HG03280 (cell line): ENCODE data around the gene ASCC1.
"Not testable (repeated sequence)": the region's sequence is repeated elsewhere in the genome, so short reads cannot be mapped to it uniquely, and the experiment has no call there.

Experiments used
- ATAC-seq: cut with Tn5 transposase; IDR thresholded peaks from one replicate; pipeline ENCODE4 v1.9.1; 2021; ENCODE audit warnings: mild to moderate bottlenecking, moderate library complexity; ENCODE audit not compliant: unreplicated experiment

ASCC1 gene

DNA sequence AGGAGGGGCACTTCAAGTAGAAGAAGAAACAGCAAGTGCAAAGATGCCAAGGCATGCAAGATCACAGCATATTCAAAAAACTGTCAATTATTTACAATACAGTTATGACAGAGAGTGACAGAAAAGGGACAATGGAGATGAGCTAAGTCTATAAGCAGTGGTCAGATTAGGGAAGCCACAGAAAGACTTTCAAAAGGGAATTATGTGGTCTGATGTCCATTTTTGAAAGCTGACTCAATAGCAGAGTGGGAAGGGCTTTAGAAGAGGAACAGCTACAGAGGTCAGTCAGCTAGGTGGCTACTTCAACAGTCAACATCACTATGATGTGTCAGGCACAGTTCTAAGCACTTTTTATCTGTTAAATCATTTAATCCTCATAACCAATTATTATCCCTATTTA, 82.6 kb downstream of the ASCC1 start:
- no peak for ATAC-seq

DNA sequence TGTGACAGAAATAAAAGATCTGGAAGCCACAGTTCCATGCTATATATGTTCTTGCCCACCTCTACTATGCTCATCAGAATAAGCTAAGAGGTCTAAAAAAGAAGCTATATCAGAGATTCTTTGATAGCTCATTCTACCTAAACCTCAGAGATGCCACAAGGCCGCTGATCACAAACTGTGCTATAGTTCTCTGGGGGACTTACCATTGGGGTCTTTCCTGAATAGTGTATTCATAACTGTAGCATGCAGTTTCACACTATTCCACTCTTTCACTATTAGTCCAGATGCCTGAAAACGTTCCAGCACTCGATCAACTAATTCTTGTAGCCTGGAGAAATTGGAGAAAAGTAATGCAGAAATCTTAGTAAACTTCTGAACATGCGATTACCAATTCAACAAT, 83.2 kb downstream of the ASCC1 start:
- ATAC-seq, result no peak

DNA sequence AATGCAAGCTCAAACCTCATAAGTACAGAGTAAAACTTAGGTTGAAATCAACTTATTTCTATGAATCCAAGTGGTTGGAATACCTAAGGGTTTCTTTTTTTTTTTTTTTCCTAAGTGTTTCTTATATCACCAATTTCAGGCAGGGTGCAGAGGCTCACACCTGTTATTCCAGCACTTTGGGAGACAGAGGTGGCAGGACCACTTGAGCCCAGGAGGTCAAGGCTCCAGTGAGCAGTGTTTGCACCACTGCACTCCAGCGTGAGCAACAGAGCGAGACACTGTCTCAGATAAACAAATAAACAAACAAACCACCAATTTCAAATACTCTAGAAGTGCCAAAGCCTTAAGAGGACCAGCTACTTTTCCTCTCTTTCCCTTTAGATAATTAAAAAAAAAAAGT, 88.5 kb downstream of the ASCC1 start:
- no peak for ATAC-seq

DNA sequence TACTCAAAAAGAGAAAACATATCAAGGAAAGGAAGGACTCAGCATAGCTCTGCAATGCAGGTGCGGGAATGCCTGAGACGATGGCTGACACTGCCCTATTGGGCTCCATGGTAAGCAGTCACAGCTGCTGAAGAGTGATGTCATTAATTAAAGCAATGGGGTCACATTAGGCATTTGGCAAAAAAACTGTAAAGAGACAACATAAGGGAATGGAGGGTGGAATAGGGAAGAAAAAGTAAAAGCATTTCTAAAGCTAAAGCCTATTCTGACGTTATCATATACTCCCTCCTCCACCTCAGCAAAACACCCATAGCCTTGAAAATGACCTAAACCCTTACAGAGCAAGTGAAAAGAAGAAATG, 89.2 kb downstream of the ASCC1 start:
- no peak for ATAC-seq

DNA sequence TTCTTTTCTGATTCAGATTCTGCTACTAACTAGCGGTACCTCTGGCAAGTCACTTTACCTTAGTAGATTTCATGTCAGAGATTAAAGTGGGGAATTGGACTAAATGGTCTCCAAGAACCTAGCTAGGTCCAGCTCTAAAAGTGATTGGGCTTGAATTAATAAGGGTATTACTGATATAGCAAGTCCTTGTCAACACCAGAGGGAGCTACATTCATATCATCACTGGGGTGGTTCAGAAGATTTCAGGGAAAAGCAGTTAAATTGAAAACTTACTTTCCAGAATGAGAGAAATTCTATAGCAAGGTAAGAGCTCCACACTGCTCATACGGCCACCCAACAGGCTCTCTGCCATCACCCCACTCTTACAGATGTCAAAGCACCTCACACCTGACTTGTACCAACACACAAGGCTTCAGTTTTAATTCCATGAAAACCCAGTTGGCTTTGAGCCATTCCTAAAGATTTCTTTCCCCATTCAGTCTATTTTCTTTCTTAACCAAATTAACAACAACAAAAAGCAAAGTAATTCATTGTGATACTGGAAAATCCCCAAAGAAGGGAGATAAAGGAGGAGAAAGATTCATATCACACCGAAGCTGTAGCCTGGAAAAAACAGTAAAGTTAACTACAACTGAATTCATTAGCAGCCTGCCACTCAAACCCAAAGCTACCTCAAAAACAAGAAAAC, 89.7 kb downstream of the ASCC1 start:
- ATAC-seq, result no peak

DNA sequence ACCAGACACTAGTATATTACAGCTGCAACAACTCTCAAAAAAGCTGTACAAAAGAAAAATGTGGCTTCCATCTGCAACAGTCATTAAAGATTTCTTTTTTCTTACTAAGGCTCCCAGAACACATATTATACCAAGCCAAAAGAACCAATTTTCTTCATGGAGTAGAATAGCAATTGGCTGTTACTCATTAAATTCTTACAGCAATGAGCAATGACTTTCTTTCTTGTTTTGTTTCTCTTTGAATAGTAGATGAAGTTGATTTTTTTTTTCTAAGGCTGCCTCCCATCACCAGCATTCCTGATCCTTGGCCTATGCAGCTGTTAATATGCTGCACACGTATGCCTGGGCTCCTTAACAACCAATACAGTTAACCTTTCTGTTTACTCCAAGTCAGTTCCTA, 91.1 kb downstream of the ASCC1 start:
- no peak for ATAC-seq

DNA sequence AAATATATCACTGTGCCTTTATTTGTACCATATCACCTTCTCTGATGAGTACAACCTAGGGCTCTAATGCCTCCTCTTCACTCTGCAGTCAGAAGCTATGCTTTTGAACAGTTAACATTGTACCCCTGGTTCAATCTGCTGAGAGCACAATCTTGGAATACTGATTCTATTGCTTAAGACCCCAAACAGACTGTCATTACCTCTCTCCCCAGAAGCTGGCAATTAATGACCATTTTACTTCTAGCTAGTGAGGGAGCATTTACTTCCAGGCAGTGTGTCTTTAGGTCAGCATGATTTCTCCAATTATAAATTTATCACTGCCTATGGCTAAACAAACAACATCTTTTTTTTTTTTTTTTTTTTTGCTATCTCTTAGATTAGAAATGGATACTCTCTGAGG, 91.7 kb downstream of the ASCC1 start:
- no peak for ATAC-seq

DNA sequence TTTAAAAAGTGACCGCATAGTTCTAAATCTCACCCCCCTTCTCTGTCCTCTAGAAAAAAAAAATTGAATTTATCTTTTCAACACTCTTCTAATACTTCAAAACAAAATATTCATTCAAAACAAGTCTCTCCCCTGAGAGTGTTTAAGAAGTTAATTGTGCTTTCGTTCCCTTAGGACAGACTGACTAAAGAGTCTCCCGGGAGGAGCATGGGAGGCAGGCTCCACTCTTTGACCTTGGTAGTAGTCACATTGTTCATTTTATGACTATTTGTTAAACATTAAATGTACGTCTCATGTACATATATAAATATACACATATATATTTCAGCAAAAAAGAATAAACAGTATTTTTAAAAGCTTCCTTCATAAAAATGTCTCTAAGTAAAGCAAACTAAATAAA, 92.5 kb downstream of the ASCC1 start:
- no peak for ATAC-seq

DNA sequence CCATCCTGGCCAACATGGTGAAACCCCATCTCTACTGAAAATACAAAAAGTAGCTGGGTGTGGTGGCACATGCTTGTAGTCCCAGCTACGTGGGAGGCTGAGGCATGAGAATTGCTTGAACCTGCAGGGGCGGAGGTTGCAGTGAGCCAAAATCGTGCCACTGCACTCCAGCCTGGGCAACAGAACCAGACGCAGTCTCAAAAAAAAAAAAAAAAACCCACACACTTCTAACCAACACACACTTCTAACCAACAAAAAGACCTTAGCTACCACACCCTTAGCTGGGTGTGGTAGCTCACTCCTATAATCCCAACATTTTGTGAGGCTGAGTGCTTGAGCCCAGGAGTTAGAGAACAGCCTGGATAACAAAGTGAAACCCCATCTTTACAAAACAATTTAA, 93.9 kb downstream of the ASCC1 start:
- ATAC-seq, result no peak

DNA sequence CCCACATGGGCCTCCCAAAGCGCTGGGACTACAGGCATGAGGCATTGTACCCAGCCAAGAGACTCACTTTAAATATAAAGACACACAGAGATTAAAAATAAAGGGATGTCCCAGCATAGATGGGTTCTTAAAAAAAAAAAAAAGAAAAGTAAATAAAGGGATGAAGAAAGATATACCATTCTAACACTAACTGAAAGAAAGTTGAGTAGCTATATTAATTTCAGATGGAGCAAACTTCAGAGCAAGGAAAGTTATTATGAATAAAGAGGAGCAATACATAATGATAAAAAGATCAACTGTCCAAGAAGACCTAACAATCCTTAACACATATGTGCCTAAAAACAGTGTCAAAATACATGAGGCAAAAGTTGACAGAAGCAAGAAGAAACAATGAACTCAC, 94.7 kb downstream of the ASCC1 start:
- ATAC-seq, result no peak

DNA sequence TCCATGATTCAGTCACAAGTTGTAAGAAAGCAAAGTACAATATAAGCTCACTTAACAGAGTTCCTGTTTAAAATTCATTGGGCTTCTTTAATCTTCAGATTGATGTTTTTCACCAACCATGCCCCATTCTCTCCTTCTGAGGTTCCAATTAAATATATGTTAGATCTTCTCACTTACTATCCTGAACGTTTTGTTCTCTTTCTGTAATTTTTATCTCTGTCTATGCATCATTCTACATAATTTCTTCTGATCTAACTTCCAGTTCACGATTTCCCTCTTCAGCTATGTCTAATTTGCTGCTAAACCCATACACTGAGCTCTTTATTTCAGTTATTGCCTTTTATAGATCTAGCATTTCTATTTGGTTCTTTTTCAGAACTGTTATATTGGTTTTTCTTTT, 99.7 kb downstream of the ASCC1 start:
- no peak for ATAC-seq

DNA sequence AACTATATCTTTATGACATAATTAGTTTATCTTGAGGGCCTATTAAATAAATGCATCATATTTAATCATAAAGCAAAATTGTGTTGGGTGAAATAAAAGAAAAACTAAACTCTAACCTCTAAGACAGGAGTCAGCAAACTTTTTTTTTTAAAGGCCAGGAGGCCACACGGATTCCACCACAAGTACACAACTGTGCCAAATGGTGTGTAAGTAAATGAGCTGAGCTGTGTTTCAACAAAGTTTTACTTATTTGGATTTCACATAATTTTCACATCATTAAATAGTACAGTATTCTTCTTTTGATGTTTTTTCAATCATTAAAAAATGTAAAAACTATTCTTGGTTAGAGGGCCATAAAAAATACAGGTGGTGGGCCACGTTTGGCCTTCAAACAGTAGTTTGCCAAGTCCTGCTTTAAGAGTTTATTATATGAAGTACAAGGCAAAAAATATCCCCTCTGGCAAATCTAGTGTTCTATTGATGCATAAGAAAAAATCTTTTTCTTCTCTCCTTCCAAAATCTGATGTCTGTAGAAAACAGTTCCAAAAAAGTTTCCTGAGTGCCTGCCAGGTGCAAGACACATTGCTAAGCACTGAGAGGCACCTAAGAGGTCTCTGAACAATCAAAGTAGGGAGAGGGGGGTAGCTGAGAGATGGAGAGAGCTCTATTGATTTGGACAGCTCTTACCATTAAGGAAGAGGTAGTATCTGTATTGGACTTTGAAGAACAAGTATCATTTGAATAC, 101.2 kb downstream of the ASCC1 start:
- no peak for ATAC-seq

DNA sequence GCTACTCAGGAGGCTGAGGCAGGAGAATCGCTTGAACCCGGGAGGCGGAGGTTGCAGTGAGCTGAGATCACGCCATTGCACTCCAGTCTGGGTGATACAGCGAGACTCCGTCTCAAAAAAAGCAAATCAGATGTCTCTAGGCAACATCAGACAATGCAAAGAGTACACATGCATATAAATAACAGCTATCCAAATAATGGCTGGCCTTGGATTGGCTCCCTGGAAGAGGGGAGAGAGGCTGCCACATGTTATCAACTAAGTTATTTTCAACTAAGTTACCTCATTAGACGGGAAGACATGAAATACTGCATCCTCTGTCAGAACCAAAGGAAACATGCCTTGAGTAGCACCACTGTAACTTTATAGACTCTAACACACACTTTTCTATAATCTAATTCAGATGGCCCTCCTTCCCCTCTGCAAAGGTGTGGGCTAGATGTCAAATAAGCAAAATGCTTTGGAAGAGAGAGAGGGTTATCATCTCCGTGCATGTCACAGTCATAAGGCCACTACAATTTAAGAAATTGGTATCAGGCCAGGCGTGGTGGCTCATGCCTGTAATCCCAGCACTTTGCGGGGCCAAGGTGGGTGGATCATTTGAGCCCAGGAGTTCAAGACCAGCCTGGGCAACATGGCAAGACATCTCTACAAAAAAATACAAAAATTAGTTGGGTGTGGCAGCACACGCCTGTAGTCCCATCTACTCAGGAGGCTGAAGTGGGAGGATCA, 105.2 kb downstream of the ASCC1 start:
- ATAC-seq, result no peak

DNA sequence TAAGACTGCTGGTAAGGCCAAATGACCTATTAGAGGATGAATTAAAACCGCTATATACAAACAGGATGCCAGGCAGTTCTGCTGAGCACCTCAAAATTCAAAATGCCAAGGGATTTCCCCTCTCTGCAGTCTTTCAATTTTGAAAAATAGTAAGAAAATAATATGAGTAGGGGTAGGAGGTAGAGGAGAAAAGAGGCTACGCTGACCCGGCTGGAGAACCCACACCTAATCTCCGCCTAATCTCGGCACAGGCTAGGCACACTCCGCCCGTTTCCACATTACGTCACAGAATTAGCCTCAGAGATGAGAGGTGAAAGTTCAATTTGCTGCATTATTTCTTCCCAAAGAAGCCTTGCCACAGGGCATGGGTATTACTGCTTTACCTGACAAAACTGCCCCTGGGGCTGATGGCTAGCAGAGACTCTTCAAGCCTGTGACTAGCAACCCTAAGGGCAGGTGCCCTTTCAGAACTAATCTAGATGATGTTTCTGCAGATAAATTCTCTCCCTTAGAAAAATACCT, 106.4 kb downstream of the ASCC1 start:
- no peak for ATAC-seq

DNA sequence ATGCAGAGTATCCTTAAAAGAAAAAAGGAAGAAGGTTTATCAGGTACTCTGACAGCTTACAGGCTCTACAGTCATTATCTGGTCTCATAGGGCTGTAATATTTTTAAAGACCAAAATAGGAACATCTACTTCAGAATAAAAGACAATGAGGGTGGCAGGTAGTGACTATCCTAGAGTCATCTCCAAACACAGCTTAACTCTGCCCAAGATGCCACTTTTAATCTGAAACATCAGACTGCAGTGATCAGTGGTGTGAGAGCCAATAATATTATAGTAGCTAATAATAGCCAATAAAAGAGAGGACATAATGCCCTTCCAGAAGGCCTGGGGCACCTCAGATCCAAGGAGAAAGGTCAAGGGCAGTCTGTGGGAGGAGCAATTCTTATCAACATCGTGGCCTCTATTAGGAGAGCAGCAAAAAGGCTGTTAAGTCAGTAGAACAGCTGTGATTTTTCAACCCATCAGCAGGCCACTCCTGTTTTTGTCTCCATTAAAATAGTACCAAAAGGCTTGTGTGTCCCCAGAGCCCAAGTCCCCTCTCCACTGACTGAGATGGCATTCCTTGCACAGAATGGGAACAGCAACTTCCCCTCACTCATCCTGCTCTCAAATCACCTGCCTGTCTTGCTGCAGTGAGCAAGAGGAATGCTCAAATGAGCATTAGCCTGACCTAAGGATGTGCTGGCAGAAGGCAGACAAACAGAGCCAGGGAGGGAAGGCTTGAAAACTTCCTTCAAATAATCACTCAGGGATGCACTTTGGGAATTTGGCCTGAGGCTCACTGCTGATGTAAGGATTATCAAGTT, 107.0 kb downstream of the ASCC1 start:
- ATAC-seq, result no peak

DNA sequence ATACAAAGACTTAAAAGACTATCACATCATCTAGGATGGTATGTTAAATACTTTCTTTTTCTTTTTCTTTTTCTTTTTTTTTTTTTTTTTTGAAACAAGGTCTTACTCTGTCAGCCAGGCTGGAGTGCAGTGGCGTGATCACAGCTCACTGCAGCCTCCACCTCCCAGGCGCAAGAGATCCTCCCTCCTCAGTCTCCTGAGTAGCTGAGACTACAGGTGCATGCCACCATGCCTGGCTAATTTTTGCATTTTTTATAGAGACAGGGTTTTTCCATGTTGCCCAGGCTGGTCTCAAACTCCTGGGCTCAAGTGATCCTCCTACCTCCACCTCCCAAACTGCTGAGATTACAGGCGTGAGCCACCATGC, 108.1 kb downstream of the ASCC1 start:
- not testable (repeated sequence) for ATAC-seq

DNA sequence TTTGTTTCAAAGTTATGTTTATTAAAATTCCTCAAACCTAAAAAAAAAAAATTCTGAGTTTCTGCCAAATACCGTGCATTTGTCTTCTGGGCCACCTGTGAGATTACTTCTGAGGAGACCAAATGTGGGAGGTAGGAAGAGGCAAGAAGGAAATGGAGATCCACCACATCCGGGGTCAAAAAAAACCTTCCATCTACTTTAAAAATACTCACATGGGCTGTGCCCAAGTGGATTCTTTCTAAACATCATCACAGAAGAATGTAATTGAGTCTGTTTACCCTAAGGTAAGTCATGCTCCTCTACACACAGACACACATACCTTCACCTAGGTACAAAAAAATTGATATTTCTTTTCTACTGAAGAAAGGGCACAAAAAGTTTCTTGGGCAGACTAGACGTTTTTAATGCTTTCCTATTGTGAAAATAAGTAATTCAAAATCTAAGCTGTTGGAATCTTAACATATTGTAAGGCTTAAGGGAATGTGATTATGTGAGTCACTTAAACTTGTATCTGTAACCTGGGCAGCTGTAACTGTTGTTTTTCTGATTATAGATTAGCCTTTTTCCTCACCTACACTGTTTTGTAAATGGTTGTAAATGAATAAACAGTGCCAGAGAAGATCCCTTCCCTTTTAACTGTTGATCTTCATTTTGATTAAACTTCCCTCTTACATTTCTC, 108.6 kb downstream of the ASCC1 start:
- ATAC-seq, result no peak

DNA sequence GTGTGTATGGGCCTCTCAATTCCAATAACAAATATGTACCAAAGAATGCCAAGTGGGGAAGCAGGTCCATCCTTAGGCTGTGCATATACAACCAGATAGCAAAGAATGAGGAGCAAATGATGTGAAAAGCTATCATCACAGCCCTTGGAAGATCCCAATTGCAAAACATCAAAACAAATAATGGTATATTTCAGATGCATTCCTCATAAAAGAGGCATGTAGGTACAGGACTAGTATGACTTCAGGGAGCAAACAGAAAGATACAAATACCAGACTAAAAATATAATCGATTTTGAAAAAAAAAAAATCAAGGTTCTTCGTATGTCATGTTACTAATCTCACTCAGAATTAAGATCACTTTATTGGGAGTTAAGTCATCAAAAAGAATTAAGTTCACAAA, 109.2 kb downstream of the ASCC1 start:
- ATAC-seq, result no peak

DNA sequence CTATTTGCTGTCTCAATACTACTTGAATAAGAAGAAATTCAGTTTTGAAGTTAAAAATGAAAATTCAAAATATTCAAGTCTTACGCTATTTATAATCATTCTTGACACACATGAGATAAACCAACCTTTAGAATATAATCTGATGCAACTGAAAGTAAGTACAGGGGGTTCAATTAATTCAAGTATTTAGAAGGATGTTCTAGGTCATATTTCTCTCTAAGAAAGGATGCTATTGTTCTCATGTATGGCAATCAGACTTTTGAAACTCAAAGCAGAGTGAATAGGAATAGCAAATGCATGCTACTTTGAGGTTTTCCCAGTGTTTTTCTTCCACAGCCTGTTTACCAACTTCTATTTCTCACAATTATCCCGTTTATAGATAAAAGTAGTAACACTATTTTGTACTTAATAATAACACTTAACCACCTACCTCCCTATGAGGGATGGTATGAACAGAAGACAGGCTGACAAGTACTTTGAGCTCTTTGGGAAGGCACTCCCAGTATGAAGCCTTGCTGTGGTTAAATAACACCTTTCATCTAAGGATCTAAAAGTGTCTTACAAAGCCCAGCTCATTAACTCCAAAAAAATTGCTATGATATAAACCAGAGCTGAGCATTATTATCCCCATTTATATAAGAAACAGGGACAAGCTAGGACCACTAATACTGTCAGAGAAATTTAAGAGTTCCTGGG, 109.8 kb downstream of the ASCC1 start:
- ATAC-seq, result no peak

DNA sequence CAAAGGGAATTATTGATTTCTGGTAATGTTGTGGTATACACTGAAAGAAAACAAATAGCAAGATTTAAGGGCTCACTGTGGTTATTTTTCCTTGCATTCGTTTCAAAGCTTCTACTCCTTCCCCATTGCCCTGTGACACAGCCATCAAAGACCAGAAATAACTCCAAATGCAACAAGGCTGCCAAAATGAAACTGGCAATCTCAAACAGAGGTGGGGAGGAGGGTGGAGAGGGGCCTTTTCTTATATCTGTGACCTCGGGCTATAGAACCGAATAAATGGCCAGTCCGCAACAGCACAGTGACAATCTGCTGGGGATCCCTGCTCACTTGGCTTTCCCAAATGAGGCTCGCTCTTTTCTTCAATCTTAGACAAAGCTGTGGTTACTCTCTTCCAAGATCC, 110.4 kb downstream of the ASCC1 start:
- ATAC-seq, result no peak
